ENCODE results near the gene DIMT1.

The DIMT1 gene

GRCh38 chr5:62369039-62369438 lies 34.7 kb downstream of the DIMT1 start:
- DNase-seq: no peak

- DNase-seq: no peak
Observed at GRCh38 chr5:62362701-62363100, 41.0 kb downstream of the DIMT1 start.

- DNase-seq: no peak
Observed at GRCh38 chr5:62354028-62354874, 49.5 kb downstream of the DIMT1 start.

- DNase-seq: no peak
Observed at GRCh38 chr5:62348723-62349481, 54.8 kb downstream of the DIMT1 start.

GRCh38 chr5:62347928-62348327 lies 55.8 kb downstream of the DIMT1 start:
- no peak for DNase-seq

- no peak for DNase-seq
Observed at GRCh38 chr5:62346748-62347147, 57.0 kb downstream of the DIMT1 start.

GRCh38 chr5:62343428-62343827 lies 60.3 kb downstream of the DIMT1 start:
- DNase-seq: no peak

GRCh38 chr5:62342476-62342837 lies 61.2 kb downstream of the DIMT1 start:
- no peak for DNase-seq

- no peak for DNase-seq
Observed at GRCh38 chr5:62341783-62342475, 61.8 kb downstream of the DIMT1 start.

- DNase-seq: no peak
Observed at GRCh38 chr5:62340979-62341378, 62.7 kb downstream of the DIMT1 start.

- DNase-seq: no peak
Observed at GRCh38 chr5:62340392-62340791, 63.3 kb downstream of the DIMT1 start.

Data from CD4-positive, alpha-beta T cell treated with Interferon gamma for 1 hour (primary cell).